Measurements from ENCODE around the gene RAB30. TPM values are rescaled to one million over a fixed set of nuclear protein-coding genes. Genes with fewer than 3 reads are reported as not detected.

Gene RAB30
- total RNA-seq, 2 donors from 2014 or later: 8.7 to 12.1 TPM

GRCh38 chr11:83078269-83078668, 6.6 kb upstream of the RAB30 start:
- ATAC-seq: no peak
- Mint-ChIP-seq H3K36me3 (peaks cover 0 to 13% of the 10 kb centered on the region in 2 donors), H3K27ac (peak overlapping the region in 1 of 2 donors; percentile 68)

GRCh38 chr11:83073884-83074283, 2.2 kb upstream of the RAB30 start:
- peak overlapping the region in 1 of 2 donors; percentile 59 for H3K27ac Mint-ChIP-seq
- no peak for DNase-seq (ENCODE audit: low spot score in 2 of 2)
- H3K36me3 Mint-ChIP-seq: peaks cover 0 to 13% of the 10 kb centered on the region in 2 donors
- H3K9me3 Mint-ChIP-seq: no peaks in the 10 kb centered on the region
- ATAC-seq: no peak

More at GRCh38 chr11:83078269-83078668, 6.6 kb upstream of the RAB30 start:
- no peak for DNase-seq (ENCODE audit: low spot score in 2 of 2)
- no peaks in the 10 kb centered on the region for H3K9me3 Mint-ChIP-seq

GRCh38 chr11:83073258-83073657, 1.6 kb upstream of the RAB30 start:
- no peak for ATAC-seq
- no peaks in the 10 kb centered on the region for H3K9me3 Mint-ChIP-seq
- H3K27ac Mint-ChIP-seq: no peak overlapping the region
- H3K36me3 Mint-ChIP-seq: peaks cover 0 to 13% of the 10 kb centered on the region in 2 donors
- DNase-seq (ENCODE audit: low spot score in 2 of 2): no peak

- Mint-ChIP-seq H3K36me3 (peaks cover 0 to 10% of the 10 kb centered on the region in 2 donors), H3K9me3 (no peaks in the 10 kb centered on the region), H3K27ac (no peak overlapping the region)
- DNase-seq (ENCODE audit: low spot score in 2 of 2) (no peak), ATAC-seq (no peak)
These were observed 899 bp upstream of the RAB30 start for GRCh38 chr11:83072350-83073242.

GRCh38 chr11:83070731-83071566, 748 bp downstream of the RAB30 start:
- ATAC-seq (peak in 1 of 2 donors; percentile 25), DNase-seq (ENCODE audit: low spot score in 2 of 2) (peak; percentile 18 to 66)
- Mint-ChIP-seq H3K36me3 (peaks cover 0 to 6% of the 10 kb centered on the region in 2 donors), H3K9me3 (no peaks in the 10 kb centered on the region), H3K27ac (no peak overlapping the region)

GRCh38 chr11:83070044-83070701, 1.5 kb downstream of the RAB30 start:
- H3K36me3 Mint-ChIP-seq: peaks cover 0 to 5% of the 10 kb centered on the region in 2 donors
- DNase-seq (ENCODE audit: low spot score in 2 of 2) (no peak), ATAC-seq (no peak)
- H3K9me3 Mint-ChIP-seq: no peaks in the 10 kb centered on the region
- H3K27ac Mint-ChIP-seq: no peak overlapping the region

- Mint-ChIP-seq H3K36me3 (no peaks in the 10 kb centered on the region), H3K9me3 (no peaks in the 10 kb centered on the region), H3K27ac (no peak overlapping the region)
- DNase-seq (ENCODE audit: low spot score in 2 of 2) (no peak), ATAC-seq (no peak)
These were observed 2.2 kb downstream of the RAB30 start for GRCh38 chr11:83069441-83070043.

- Mint-ChIP-seq H3K36me3 (no peaks in the 10 kb centered on the region), H3K27ac (no peak overlapping the region), H3K9me3 (no peaks in the 10 kb centered on the region)
- DNase-seq (ENCODE audit: low spot score in 2 of 2): no peak
- ATAC-seq: no peak
These were observed 3.1 kb downstream of the RAB30 start for GRCh38 chr11:83068568-83068967.

GRCh38 chr11:83064011-83064410, 7.7 kb downstream of the RAB30 start:
- H3K9me3 Mint-ChIP-seq: peaks cover 0 to 10% of the 10 kb centered on the region in 2 donors
- ATAC-seq (no peak), DNase-seq (ENCODE audit: low spot score in 2 of 2) (no peak)
- peak overlapping the region in 1 of 2 donors; percentile 90 for H3K27ac Mint-ChIP-seq
- peaks cover 6 to 27% of the 10 kb centered on the region in 2 donors for H3K36me3 Mint-ChIP-seq

- peak overlapping the region; percentile 90 to 94 for H3K27ac Mint-ChIP-seq
- peak; percentile 73 to 84 for ATAC-seq
- DNase-seq (ENCODE audit: low spot score in 2 of 2): no peak
- H3K36me3 Mint-ChIP-seq: peaks cover 6 to 27% of the 10 kb centered on the region in 2 donors
- peaks cover 0 to 10% of the 10 kb centered on the region in 2 donors for H3K9me3 Mint-ChIP-seq
These were observed 8.5 kb downstream of the RAB30 start for GRCh38 chr11:83063073-83063754.

- Mint-ChIP-seq H3K36me3 (peaks cover 6 to 27% of the 10 kb centered on the region in 2 donors), H3K27ac (peak overlapping the region; percentile 30 to 90), H3K9me3 (peaks cover 0 to 10% of the 10 kb centered on the region in 2 donors)
- no peak for DNase-seq (ENCODE audit: low spot score in 2 of 2)
- peak; percentile 58 to 76 for ATAC-seq
These were observed 9.8 kb downstream of the RAB30 start for GRCh38 chr11:83061883-83062282.

GRCh38 chr11:83060965-83061364, 10.7 kb downstream of the RAB30 start:
- DNase-seq (ENCODE audit: low spot score in 2 of 2) (no peak), ATAC-seq (no peak)
- peaks cover 6 to 27% of the 10 kb centered on the region in 2 donors for H3K36me3 Mint-ChIP-seq
- H3K9me3 Mint-ChIP-seq: peaks cover 0 to 10% of the 10 kb centered on the region in 2 donors
- H3K27ac Mint-ChIP-seq: peak overlapping the region in 1 of 2 donors; percentile 90

- Mint-ChIP-seq H3K27ac (no peak overlapping the region), H3K9me3 (peaks cover 0 to 19% of the 10 kb centered on the region in 2 donors), H3K36me3 (peaks cover 20 to 38% of the 10 kb centered on the region in 2 donors)
- ATAC-seq (no peak), DNase-seq (ENCODE audit: low spot score in 2 of 2) (no peak)
These were observed 14.0 kb downstream of the RAB30 start for GRCh38 chr11:83057721-83058120.

GRCh38 chr11:83056611-83057010, 15.1 kb downstream of the RAB30 start:
- no peak for DNase-seq (ENCODE audit: low spot score in 2 of 2)
- no peak for ATAC-seq
- Mint-ChIP-seq H3K9me3 (peaks cover 0 to 17% of the 10 kb centered on the region in 2 donors), H3K27ac (no peak overlapping the region), H3K36me3 (peaks cover 22 to 35% of the 10 kb centered on the region in 2 donors)

GRCh38 chr11:83056204-83056603, 15.5 kb downstream of the RAB30 start:
- Mint-ChIP-seq H3K9me3 (peaks cover 0 to 19% of the 10 kb centered on the region in 2 donors), H3K27ac (peak overlapping the region; percentile 6 to 58), H3K36me3 (peaks cover 25 to 35% of the 10 kb centered on the region in 2 donors)
- ATAC-seq (peak; percentile 15 to 71), DNase-seq (ENCODE audit: low spot score in 2 of 2) (no peak)
